NCI-H345 (cell line): ENCODE data around the gene DZIP3.
"Not testable (repeated sequence)": the region's sequence is repeated elsewhere in the genome, so short reads cannot be mapped to it uniquely, and the experiment has no call there.

Source experiments
- DNase-seq: peaks from one replicate; lab custom pipeline; 2025; lab: John Stamatoyannopoulos, UW

DZIP3 gene

DNA sequence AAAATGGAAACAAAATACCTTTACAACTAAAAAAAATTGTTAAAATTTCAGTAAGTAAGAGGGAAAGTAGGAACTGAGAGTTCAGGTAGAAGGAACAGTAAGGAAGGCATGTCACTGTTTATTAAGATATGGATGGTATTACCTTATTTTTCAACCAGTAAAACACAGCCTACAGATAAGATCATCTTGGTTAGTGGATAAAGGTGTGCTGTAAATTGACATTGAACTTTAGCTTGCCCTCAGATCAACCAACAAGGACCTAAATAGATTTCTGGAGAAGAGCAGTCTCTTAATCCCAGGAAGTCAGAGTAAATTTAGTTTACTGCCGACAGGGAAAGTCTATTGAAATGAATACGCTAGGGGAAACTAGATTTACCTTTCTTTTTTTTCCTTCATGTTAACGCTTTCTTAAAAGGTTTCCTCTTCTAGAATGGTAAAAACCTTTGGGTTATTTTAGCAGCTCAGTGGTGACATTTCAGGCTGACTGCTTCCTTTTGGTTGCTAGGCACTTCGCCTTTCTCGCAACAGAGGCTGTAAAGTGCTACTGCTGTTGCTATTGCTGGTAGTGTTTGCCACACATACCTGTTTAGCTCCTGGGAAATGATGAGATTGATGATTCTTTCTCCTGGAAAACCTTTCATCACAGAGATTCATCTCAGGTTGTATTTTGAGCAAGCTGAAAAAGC is 12.9 kb downstream of the DZIP3 start:
- no peak for DNase-seq

DNA sequence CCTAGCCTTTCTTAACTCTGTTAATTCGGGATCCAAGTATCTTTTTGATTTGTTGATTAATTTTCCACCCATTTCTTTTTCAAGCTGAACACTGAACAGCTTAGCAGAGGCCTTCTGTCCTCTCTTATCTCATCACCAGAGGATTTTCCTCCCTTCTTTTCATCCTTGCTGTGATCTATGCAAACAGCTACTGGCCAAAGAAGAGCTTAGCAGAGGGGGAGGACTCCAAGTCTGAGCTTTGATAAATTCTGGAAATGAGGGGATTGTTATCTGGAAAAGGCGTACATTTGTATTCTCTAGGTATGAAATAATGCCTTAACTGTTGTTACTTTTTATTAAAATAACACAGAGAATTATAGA is 13.4 kb downstream of the DZIP3 start:
- DNase-seq: no peak

DNA sequence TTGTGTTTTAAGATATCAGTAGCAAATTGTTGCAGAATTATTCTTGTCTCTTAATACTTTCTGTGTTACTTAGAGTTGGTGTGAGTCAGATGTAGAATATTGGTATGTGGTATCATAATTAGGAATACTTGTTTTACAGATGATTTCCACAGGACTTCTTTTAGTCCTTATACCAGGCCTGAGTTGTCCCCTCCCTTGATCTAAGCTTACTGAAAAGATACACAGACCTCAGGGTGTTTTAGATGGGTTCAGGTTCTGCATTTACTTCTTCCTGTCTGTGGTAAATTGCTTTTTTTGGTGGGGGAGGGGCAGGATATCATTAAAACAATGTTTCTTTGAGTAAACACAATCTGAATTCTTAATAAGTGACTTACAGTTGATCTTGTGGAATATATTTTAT is 14.2 kb downstream of the DZIP3 start:
- DNase-seq: no peak

DNA sequence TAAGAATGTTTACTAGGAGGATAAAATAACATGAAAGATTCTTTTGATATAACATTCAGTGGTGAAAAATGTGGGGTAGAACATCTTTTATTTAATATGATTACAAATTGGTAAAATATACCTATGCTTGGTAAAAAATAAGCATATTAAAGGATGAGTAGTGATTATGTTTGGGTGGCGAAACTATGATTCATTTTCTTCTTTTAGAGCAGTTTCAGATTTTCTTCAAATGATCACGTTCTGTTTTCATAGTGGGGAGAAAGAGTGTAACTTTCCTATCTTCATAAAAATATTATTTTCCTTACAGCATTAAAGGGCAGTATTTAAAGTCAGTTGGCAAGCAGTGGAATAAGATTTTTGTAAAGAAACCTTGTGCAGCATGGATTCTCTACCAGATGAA is 15.5 kb downstream of the DZIP3 start:
- DNase-seq: no peak

DNA sequence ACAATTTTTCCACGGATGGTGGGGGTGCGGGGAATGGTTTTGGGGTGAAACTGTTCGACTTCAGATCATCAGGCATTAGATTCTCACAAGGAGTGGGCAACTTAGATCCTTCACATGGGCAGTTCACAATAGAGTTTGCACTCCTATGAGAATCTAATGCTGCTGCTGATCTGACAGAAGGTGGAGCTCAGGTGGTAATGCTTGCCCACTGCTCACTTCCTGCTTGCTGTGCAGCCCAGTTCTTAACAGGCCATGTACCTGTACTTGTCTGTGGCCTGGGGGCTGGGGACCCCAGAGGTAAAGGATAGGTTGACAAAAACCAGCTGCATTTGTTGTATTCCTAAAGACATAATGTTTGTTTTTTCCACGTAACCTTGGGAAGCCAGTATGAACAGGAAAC is 16.0 kb downstream of the DZIP3 start:
- no peak for DNase-seq

DNA sequence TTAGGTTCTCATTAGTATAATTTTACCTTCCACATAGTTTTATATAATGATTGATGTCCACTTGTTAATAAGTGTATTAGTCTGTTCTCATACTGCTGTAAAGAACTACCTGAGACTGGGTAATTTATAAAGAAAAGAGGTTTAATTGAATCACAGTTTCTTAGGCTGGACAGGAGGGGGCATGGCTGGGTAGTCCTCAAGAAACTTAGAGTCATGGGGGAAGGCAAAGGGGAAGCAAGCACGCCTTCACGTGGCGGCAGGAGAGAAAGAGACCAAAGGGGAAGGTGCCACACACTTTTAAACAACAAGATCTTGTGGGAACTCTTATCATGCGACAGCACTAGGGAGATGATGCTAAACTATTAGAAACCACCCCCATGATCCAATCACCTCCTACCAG is 19.2 kb downstream of the DZIP3 start:
- DNase-seq: no peak

DNA sequence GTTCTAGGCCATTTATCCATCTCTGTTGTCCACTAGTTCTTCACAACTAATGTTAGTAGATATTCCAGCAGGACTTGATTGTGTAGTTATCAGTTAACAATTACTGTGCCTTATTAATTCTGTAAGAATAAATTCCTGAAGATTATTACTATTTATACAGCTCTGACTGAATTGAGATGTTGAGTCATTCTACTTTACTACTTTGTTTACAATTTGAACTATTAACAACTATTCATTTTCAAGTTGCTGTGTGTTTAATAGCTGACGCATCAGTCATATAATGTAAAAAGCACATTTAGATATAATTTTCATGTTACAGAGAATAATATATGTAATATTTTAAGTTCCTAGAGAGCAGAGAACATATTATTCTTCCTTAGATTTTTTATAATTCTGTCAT is 21.1 kb downstream of the DZIP3 start:
- DNase-seq: no peak

DNA sequence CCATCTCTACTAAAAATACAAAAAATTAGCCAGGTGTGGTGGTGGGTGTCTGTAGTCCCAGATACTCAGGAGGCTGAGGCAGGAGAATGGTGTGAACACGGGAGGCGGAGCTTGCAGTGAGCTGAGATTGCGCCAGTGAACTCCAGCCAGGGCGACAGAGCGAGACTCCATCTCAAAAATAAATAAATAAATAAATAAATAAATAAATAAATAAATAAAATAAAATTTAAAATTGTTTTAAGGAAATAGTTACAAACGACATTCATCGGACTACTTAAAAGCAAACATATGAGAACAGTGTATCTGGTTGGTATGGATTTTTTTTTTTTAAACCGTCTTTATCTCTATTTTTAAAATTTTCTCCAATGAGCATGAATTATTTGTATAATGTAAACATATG is 26.6 kb downstream of the DZIP3 start:
- not testable (repeated sequence) for DNase-seq

DNA sequence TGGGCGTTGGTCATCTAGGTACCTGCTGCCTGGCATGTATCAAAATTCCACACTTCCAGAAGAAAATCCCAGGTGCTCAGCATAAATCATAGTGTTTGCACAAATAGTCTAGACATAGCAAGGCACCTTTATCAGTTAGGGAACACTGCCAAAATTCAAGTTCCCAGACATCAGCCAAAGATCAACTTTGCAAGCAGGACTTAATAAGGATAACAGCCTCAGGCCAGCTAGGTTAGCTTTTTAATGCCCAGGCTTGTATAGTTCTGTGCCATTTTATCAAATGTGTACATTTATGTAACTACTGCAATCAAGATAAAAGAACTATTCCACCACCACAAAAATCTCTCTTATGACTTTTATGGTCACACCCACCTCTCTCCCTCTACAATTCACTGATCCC is 30.7 kb downstream of the DZIP3 start:
- DNase-seq: no peak

DNA sequence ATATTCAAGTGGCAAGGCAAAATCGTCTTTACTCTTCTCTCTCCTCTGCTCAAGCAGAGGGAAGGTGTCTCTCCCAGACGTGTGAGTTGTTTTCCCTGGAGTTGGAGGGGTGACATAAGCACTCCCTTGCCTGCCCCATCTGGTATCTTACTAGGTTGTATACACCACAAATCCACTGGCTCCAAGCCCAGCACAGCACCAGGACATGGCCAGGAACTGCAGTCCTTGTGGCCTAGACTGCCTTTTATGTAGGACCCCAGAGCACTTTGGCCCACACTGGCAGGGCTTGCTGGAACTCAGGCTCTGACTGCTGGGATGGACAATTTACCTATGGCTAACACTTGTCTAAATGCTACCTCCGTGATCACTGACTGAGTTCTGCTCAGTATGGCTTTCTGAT is 34.0 kb downstream of the DZIP3 start:
- no peak for DNase-seq

DNA sequence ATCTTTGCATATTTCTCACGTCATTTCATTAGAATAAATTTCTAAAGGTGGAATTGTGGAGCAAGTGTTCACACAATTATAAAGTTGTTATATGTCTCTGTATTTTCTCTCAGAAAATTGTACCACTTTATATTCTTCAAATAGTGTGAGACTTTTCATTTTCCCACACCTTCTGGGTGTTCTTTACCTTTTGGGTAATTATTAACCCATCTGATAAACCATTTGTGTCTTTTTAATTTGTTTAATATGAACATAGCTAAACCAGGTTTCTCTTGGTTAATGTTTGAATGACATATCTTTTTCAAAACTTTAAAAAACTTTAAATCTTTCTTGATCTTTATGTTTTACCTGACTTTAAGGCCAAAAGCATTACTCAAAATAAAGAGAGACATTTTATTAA is 40.5 kb downstream of the DZIP3 start:
- DNase-seq: no peak

DNA sequence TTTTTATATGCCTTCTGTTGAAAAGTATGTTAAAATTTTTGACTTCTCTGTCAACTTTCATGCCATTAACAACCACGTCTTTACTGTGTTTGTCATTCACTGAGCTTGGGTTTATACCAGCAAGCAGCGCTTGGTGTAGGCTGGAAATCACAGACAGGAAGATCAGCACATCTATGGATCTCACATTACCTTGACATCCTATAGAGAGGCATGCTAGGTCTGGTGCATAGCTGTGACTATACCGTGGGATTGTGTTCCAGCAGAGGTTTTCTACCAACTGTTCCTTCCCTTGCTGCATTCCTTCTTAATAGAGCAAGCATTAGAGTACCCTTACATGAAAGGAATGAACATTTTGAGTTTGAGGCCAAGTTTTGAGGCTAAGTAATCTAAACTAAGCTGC is 53.0 kb downstream of the DZIP3 start:
- DNase-seq: no peak

DNA sequence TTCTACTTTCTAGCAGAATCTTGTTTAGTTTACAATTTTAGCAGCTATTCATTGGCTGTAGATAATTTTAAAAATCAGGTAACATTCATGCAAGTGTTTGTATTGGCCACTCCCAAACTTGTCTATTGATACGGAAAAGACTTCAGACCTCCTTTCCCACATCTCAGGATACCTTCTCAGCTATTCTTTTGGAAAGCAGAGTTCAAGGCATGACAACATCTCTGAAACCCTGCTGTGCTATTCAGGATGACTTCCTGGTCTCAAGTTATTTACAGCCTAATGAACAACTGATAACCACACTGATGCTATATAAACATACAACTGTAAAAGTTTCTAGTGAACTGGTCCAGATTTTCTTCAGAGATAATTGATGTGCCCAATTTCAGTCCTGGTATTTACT is 55.8 kb downstream of the DZIP3 start:
- DNase-seq: no peak

DNA sequence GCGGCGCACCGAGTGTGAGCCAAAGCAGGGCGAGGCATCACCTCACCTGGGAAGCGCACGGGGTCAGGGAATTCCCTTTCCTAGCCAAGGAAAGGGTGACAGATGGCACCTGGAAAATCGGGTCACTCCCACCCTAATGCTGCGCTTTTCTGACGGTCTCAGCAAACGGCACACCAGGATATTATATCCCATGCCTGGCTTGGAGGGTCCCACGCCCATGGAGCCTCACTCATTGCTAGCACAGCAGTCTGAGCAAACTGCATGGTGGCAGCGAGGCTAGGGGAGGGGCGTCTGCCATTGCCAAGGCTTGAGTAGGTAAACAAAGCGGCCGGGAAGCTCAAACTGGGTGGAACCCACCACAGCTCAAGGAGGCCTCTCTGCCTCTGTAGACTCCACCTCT is 66.1 kb downstream of the DZIP3 start:
- DNase-seq: not testable (repeated sequence)

DNA sequence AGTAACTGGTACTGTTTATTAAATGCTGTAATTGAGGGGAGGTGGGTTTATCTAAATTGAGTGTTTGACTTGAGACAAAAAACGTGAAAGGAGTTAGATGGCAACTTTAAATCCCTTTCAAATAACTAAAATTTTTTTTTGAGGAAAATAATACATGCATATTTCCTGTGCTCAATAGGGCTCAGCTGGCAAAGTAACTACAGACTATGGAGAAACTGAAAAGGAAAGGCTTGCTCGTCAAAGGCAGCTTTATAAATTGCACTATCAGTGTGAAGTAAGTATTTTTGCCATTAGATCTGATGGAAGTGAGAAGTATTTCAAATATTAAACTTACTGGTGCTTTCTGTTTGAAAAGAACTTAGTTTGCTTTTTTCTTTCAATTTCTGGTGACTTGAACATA is 72.2 kb downstream of the DZIP3 start:
- DNase-seq: no peak

DNA sequence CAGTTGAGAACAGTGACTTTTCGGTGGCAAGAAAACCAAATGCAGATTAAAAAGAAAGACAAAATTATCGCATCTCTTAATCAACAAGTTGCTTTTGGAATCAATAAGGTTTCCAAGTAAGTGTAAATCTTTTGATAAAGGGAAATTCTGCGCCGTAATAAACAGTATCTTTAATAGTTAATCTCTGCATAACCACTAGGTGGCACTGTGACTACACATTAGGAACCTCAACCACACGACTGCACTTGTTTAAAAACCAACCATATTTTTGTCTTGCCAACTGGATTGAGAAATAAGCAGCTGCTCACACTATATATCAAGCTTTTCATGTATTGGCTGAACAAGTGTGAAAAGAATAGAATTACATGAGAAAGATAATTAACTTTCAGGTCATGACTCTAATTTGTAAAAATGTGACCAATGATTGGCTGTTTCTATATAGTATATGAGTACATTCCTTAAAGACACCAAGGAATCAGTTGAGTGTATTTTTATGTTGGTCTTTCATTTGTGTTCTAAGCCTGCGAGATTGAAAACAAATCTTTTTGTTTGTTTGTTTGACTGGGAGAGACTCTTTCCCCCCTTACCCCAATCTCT is 72.7 kb downstream of the DZIP3 start:
- peak; percentile 35 for DNase-seq

DNA sequence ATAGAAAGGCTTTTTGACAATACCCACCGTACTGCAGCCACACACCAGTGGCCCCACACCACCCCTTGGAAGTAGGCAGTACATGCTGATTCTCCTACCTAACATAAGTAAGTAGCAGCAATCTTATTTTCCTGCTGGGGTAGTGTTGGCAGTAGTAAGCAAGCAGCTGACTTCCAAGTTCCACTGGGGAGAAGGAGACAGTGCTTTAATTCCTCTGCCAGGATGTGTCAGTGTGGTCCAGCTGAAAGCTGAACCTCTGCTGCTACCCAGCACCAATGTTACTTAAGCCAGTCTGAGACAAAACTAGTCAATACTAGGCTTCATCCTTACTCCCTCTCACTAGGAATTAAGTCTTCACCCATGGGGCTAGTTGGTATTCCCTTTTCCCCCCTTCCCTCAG is 74.7 kb downstream of the DZIP3 start:
- no peak for DNase-seq

DNA sequence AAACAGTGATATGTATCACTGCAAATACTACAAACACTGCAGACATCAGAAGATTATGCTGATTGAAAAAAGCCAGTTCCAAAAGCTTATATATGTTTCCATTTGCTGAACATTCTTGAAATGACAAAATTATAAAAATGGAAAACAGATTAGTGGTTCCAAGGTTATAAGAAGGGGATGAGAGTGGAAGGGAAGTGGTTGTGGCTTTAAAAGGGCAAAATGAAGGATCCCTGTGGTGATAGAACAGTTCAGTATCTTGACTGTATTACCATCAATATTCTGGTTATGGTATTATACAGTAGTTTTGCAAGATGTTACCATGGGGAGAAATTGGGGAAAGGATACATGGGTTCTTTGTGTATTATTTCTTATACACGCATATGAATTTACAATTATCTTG is 77.8 kb downstream of the DZIP3 start:
- no peak for DNase-seq

DNA sequence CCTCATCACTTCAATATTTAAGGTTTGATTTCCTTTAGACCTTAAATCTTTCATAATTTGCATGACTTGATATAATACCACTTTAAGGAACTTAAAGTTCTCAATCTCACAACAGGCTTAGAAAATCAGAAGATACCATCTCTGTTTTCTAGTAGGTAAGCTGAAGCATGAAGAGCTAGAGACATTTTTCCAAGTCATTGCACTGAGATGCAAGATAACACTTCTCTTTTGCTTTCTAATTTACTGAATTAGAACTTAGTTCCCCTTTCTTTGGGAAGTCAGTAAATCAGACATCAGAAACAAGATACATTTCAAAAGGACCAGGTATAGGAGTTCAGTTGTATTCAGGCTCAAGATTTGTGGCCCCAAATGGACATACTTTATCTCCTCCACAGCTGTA is 79.7 kb downstream of the DZIP3 start:
- DNase-seq: no peak

DNA sequence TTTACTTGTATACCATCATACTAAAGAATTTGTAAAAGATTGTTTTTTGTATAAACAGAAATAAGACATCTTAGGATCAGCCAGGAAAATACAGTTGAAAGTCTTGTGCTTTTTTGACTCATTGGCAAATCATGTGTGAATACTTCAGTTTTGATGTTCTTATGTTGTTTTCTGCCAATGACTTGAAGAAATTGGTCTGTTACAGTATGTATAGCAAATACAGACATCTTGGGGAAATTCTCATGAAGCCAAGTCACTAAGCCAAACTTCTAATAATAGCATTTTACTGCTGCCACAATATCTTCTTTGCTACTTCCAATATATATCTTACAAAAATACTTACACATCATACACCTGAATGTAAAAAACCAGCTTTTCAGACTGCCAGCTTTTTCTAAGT is 83.2 kb downstream of the DZIP3 start:
- no peak for DNase-seq

DNA sequence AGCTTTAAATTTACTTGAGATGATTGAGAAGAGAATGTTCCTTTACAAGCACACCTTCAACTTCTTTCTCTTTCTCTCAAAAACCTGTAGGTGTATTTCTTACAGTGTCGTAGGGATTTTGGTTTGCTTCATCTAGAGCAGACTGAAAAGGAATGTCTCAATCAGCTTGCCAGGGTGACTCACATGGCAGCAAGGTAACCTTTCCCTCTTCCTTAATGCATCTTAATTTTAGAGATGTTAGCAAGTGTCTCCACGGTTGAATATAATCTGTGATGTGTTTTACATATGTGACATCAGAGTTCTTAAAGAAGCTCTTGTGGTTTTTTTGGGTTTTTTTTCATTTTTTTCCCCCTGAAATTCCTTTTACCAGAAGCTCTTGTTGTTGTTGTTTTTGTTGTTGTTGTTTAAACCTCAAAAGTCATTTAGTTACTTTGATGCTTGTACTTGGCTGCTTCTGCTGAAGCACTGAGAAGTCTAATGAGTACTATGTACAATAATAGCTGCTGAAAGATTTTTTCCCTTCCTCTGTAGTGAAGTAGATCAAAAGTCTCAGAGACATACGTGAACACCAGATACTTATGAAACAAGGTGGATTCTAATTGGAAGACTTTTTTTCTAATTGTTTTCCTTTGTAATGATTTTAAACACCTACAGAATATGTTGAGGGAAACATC is 84.6 kb downstream of the DZIP3 start:
- DNase-seq: no peak

DNA sequence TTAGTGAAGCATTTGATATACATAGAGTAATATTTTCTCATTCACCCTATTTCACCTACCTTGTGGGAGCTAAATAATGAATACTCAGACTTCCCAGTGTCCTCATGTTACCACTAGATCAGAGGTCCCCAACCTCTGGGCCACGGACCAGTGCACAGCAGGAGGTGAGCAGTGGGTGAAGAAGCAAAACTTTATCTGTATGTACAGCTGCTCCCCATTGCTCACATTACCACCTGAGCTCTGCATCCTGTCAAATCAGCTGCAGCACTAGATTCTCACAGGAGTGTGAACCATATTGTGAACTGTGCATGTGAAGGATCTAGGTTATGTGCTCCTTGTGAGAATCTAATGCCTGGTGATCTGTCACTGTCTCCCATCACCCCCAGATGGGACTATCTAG is 88.3 kb downstream of the DZIP3 start:
- DNase-seq: no peak

DNA sequence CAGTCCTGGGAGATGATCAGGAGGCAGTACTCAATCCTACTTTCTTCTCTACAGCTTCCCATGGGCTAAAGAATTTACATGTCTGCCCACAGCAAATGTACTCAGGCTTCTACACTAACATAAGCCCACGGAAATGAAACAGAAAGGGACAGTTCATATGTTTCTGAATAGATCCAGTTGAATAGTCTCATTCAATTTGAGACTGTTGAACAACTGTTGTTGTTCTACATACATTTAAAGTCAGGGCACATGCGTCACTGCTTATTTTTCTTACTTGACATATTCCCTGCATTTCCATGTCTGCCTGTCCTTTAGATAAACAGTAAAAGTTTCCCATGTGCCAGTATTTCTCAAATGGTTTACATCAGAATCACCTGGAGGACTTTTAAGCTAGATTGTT is 102.8 kb downstream of the DZIP3 start:
- not testable (repeated sequence) for DNase-seq

DNA sequence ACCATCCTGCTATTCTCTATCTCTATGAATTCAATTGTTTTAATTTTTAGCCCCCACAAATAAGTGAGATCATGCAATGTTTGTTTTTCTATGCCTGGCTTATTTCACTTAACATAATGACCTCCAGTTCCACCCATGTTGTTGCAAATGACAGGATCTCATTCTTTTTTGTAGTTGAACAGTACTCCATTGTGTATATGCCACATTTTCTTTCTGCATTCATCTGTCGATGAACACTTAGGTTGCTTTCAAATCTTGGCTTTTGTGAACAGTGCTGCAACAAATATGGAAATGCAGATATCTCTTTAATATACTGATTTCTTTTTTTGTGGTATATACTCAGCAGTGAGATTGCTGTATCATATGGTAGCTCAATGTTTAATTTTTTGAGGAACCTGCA is 108.9 kb downstream of the DZIP3 start:
- DNase-seq: no peak
